Esophagus muscularis mucosa (tissue), 4 donors: ENCODE measurements around the gene RUFY1. TPM values are rescaled to one million over a fixed set of nuclear protein-coding genes. Genes with fewer than 3 reads are reported as not detected.
"Not testable (repeated sequence)": the region's sequence is repeated elsewhere in the genome, so short reads cannot be mapped to it uniquely, and the experiment has no call there.

ENCODE experiments used
- DNase-seq: peaks from one replicate; pipeline ENCODE4 v3.0.0-alpha.2; 2017; ENCODE audit errors: extremely low spot score
- H3K27ac ChIP-seq, 4 donors: fragments of 200-600 bp; sonication (generic); replicated peaks in 1 of 4; 1 replicate in 3 of 4; 2 replicates in 1 of 4; pipeline ENCODE4 v1.5.1; 2016 to 2019; ENCODE audit warnings: mild to moderate bottlenecking in 1 of 4
- H3K27me3 ChIP-seq, 4 donors: fragments of 200-600 bp; sonication (generic); one replicate each; pipeline versions ENCODE4 v1.5.1 to v1.6.0; 2016 to 2019
- H3K36me3 ChIP-seq, 4 donors: fragments of 200-600 bp; sonication (generic); one replicate each; pipeline ENCODE4 v1.5.1; 2016 to 2019
- H3K4me1 ChIP-seq, 4 donors: fragments of 200-600 bp; sonication (generic); one replicate each; pipeline ENCODE4 v1.5.1; 2016 to 2019
- H3K4me3 ChIP-seq, 4 donors: fragments of 200-600 bp; sonication (generic); 1 replicate in 2 of 4; 2 replicates in 2 of 4; pipeline ENCODE4 v1.5.1; 2016 to 2019; ENCODE audit warnings: mild to moderate bottlenecking in 4 of 4, moderate library complexity in 1 of 4
- H3K9me3 ChIP-seq, 4 donors: fragments of 200-600 bp; sonication (generic); 1 replicate in 3 of 4; 2 replicates in 1 of 4; pipeline ENCODE4 v1.5.1; 2016 to 2019
- CTCF ChIP-seq, 3 experiments: fragments of 200-600 bp in 2 of 3; fragments of 450-650 bp in 1 of 3; sonication (generic) in 2 of 3; IDR thresholded peaks; one replicate each; pipeline ENCODE4 v1.5.1; 2017 to 2019; ENCODE audit warnings: antibody characterized with exemption in 3 of 3, mild to moderate bottlenecking in 2 of 3, moderate library complexity in 1 of 3
- EP300 ChIP-seq: sonication (generic); formaldehyde crosslinking; IDR thresholded peaks from one replicate; pipeline ENCODE4 v1.6.1; 2017; ENCODE audit warnings: antibody characterized with exemption
- POLR2A ChIP-seq: fragments of 450-650 bp; IDR thresholded peaks from one replicate; pipeline ENCODE4 v1.6.1; 2017; ENCODE audit warnings: antibody characterized with exemption, moderate library complexity, mild to moderate bottlenecking, low read depth
- POLR2AphosphoS5 ChIP-seq, 2 donors: sonication (generic); formaldehyde crosslinking; IDR thresholded peaks; one replicate each; pipeline ENCODE4 v1.6.1; 2017; ENCODE audit warnings: antibody characterized with exemption in 2 of 2
- WGBS: methylation state at CpG from one replicate; pipeline ENCODE4 v1.1.5; 2018; 5-methylcytosine and 5-hydroxymethylcytosine counted together
- intact Hi-C: fragments of 100-400 bp; cut with DNase I; formaldehyde crosslinking; loops from one replicate; pipeline ENCODE4 v1.15.1; 2023
- total RNA-seq, 4 donors: library from RNA; depleted of rRNA; stranded (reverse); fragments of >200 nt; gene quantifications; one replicate each; pipeline versions ENCODE4 v1.1.0 to v1.2.1, GENCODE V29; 2016

The RUFY1 gene
- total RNA-seq, 4 donors from 2014 or later: 39.9 to 59.8 (median 45.6) TPM

DNA sequence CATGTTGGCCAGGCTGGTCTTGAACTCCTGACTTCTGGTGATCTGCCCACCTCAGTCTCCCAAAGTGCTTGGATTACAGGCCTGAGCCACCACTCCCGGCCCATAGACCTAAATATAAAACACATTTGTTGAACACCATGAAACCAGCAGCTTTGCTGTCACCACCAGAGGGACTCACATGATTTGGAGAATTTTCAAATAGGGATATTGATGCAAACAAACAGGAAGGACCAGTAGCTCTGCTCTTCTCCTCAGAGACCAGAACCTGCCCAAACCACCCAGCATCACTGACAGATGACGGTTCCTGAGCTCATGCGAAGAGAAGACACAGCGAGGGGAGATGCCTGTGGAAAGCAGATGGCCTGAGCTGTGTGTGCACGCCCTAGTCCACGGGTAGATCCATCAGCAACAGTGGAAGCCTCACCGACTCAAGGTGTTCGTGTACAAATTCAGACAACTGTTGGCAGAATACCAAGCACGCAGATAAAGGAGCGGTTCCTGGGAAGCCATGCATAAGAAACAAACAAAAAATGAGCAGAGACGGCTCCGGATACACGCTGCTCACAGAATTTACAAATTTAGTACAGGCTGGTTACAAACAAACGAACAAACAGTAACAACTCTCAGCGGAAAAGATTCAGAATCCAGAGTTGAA, 30.8 kb upstream of the RUFY1 start:
- H3K4me3 ChIP-seq, H3K4me1 ChIP-seq, H3K27ac ChIP-seq, H3K27me3 ChIP-seq, intact Hi-C loops, H3K9me3 ChIP-seq, DNase-seq, H3K36me3 ChIP-seq: not testable (repeated sequence)
- 63% methylated on average over 14 of the region's 15 CpGs for WGBS

DNA sequence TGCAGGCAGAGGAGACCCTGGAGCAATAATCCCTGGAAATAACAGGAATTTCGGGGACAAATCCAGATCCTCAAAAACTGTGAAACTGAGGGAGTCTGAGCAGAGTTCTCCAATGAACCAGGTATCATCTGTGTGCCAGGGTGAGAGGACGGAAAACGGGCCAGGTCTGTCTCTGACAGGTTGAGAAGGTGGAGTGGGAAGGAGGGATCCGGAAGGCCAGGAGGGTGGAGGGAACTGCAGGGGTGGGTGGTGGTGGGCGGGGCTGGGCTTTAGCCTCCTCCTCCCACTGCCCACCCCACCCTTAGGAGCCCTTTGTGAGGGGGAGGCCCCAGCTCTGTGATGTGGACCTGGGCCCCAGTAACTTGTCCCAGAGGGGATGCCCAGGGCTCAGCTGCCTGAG, 28.2 kb upstream of the RUFY1 start:
- H3K27ac ChIP-seq, H3K4me3 ChIP-seq, H3K27me3 ChIP-seq, DNase-seq, intact Hi-C loops, H3K9me3 ChIP-seq, H3K4me1 ChIP-seq, H3K36me3 ChIP-seq: not testable (repeated sequence)
- WGBS: 90% methylated on average over 4 of the region's 5 CpGs

DNA sequence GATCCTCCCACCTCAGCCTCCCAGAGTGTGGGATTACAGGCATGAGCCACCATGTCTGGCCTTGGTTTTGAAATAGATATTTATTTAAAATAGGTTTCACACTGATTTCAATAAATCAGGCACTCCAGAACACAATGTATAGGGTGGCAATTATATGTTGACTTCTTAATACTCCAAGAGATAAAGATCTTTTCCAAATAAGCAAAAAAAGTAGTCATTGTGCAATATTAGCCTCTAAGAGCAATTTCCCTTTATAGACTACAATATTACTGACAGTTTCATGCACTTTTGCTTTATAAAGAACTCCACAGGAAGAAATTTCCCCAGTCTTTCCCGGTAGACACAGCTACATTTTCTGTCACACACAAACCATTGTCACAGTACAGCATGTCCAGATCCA, 23.4 kb upstream of the RUFY1 start:
- H3K36me3 ChIP-seq: no peaks in the 10 kb centered on the region
- no peaks in the 10 kb centered on the region for H3K9me3 ChIP-seq
- TF ChIP-seq CTCF (IDR thresholded peaks at IDR 0.05) (no peak), POLR2AphosphoS5 (IDR thresholded peaks at IDR 0.05) (no peak)
- intact Hi-C loops: no loop called here
- peaks cover 5 to 17% (median 13%) of the 10 kb centered on the region in 4 donors for H3K4me1 ChIP-seq
- H3K4me3 ChIP-seq: no peak overlapping the region
- H3K27ac ChIP-seq: no peak overlapping the region
- WGBS: 58% methylated on average over 1 of the region's 1 CpG
- no peaks in the 10 kb centered on the region for H3K27me3 ChIP-seq
- DNase-seq: no peak

GRCh38 chr5:179530069-179530998, 20.0 kb upstream of the RUFY1 start:
- 24% methylated on average over 27 of the region's 65 CpGs for WGBS
- intact Hi-C loops: no loop called here
- TF ChIP-seq POLR2AphosphoS5 (IDR thresholded peaks at IDR 0.05) (peak; percentile 61 to 84), CTCF (IDR thresholded peaks at IDR 0.05) (peak; percentile 14 to 37 (median 25)), POLR2A (no peak), EP300 (no peak)

DNA sequence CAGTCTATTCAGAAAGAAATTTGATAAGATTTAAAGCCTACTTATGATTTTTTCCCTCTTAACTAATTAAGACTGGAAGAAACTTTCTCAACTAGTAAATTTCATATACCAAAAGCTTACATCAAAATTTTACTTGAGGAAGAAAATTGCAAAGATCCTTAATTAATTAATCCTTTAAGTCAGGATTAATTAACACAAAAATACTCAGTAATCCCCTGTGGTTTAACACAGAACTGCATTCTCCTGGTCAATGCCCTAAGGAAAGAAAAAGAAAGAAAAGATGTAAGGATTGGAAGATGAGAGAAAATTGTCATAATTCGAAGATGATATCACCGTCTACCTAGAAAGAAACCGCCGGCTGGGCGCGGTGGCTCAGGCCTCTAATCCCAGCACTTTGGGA, 17.3 kb upstream of the RUFY1 start:
- TF ChIP-seq CTCF (IDR thresholded peaks at IDR 0.05) (no peak), POLR2A (no peak), POLR2AphosphoS5 (IDR thresholded peaks at IDR 0.05) (no peak), EP300 (no peak)
- Histone ChIP-seq H3K4me1 (peaks cover 5 to 17% (median 13%) of the 10 kb centered on the region in 4 donors), H3K4me3 (no peak overlapping the region), H3K9me3 (no peaks in the 10 kb centered on the region), H3K36me3 (no peaks in the 10 kb centered on the region), H3K27me3 (no peaks in the 10 kb centered on the region), H3K27ac (no peak overlapping the region)
- no peak for DNase-seq
- intact Hi-C loops: no loop called here
- WGBS: 94% methylated on average over 6 of the region's 6 CpGs

More at GRCh38 chr5:179530069-179530998, 20.0 kb upstream of the RUFY1 start:
- no peaks in the 10 kb centered on the region for H3K27me3 ChIP-seq
- H3K4me1 ChIP-seq: peaks cover 5 to 17% (median 13%) of the 10 kb centered on the region in 4 donors
- no peak for DNase-seq
- H3K4me3 ChIP-seq: peak overlapping the region; percentile 57 to 67 (median 59)
- H3K36me3 ChIP-seq: no peaks in the 10 kb centered on the region
- H3K9me3 ChIP-seq: no peaks in the 10 kb centered on the region
- peak overlapping the region; percentile 50 to 75 (median 66) for H3K27ac ChIP-seq
